ENCODE results near the gene MEX3D. TPM values are rescaled to one million over a fixed set of nuclear protein-coding genes. Genes with fewer than 3 reads are reported as not detected.
"Not testable (repeated sequence)": the region's sequence is repeated elsewhere in the genome, so short reads cannot be mapped to it uniquely, and the experiment has no call there.

Gene MEX3D
- total RNA-seq, 1 donor from 2014 or later: 75.6 TPM

GRCh38 chr19:1572795-1573194 is 4.7 kb upstream of the MEX3D start:
- DNase-seq (ENCODE audit: low read depth in 2 of 2): no peak

DNA sequence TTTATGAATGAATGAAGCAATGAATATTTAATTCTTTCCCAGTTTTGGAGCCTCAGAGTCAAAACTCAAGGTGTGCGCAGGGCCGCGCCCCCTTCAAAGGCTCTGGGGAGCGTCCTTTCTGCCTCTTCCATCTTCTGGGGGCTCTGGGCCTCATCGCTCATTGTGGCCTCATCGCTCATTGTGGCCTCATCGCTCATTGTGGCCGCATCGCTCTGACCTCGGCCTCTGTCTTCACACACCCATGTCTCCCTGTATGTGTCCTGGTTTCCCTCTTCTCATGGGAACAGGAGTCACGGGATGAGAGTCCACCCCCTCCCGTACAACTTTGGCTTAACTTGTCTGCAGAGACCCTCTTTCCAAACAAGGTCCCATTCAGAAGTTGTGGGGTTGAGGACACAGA is 3.2 kb upstream of the MEX3D start:
- no peak for DNase-seq (ENCODE audit: low read depth in 2 of 2)

GRCh38 chr19:1570836-1571235 is 2.7 kb upstream of the MEX3D start:
- no peak for DNase-seq (ENCODE audit: low read depth in 2 of 2)

DNA sequence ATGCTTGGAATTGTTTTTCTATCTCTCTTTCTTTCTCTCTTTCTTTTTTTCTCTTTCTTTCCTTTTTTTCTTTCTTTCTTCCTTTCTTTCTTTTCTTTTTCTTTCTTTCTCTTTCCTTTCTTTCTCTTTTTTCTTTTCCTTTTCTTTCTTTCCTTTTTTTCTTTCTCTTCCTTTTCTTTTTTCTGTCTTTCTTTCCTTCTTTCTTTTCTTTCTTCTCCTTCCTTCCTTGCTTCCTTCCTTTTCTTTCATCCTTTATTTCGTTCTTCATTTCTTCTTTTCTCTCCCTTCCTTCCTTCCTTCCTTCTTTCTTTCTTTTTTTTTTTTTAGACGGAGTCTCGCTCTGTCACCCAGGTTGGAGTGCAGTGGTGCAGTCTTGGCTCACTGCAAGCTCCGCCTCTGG is 1.9 kb upstream of the MEX3D start:
- DNase-seq (ENCODE audit: low read depth in 2 of 2): no peak

GRCh38 chr19:1567848-1568227 is 287 bp downstream of the MEX3D start:
- peak in 1 of 2 donors; percentile 20 for DNase-seq (ENCODE audit: low read depth in 2 of 2)

DNA sequence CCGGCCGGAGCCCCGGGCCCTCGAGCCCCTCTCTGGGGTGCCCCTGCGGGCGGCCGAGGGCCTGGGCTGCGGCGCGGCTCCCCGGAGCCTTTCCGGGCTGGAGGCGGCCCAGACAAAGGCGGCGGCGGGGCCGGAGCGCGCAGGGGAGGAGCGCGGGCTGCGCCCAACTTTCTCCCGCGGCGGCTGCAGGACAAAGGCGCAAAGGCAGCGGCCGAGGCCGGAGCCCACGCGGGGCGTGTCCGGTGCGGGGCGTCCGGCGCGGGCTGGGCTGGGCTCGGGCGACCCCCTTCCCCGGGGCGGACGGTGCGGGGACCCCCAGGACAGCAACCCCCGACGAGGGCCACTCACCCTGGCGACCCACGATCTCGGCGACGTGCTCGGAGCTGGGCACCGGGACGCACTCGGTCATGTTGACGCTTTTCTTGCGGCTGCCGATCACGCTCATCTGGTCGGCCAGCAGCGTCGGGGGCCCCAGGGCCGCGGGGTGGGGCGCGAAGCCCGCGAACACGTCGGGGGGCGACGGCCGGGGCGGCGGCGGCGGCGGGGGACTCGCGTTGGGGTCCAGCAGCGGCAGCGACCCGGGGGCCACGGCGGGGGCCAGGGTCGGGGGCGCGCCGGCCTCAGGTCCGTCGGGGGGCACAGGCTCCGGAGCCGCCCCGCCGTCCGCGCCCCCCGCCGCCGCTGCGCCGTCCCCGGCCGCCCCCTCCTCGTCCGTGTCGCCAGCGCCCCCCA is 843 bp downstream of the MEX3D start:
- DNase-seq (ENCODE audit: low read depth in 2 of 2): peak; percentile 38 to 59

GRCh38 chr19:1566392-1567115 is 1.6 kb downstream of the MEX3D start:
- DNase-seq (ENCODE audit: low read depth in 2 of 2): peak; percentile 87 to 91

- DNase-seq (ENCODE audit: low read depth in 2 of 2): no peak
These were observed 4.9 kb downstream of the MEX3D start for GRCh38 chr19:1563251-1563650.

GRCh38 chr19:1561236-1561842 is 6.8 kb downstream of the MEX3D start:
- DNase-seq (ENCODE audit: low read depth in 2 of 2): no peak

GRCh38 chr19:1560286-1560882 is 7.7 kb downstream of the MEX3D start:
- no peak for DNase-seq (ENCODE audit: low read depth in 2 of 2)

GRCh38 chr19:1558552-1558951 is 9.6 kb downstream of the MEX3D start:
- no peak for DNase-seq (ENCODE audit: low read depth in 2 of 2)

DNA sequence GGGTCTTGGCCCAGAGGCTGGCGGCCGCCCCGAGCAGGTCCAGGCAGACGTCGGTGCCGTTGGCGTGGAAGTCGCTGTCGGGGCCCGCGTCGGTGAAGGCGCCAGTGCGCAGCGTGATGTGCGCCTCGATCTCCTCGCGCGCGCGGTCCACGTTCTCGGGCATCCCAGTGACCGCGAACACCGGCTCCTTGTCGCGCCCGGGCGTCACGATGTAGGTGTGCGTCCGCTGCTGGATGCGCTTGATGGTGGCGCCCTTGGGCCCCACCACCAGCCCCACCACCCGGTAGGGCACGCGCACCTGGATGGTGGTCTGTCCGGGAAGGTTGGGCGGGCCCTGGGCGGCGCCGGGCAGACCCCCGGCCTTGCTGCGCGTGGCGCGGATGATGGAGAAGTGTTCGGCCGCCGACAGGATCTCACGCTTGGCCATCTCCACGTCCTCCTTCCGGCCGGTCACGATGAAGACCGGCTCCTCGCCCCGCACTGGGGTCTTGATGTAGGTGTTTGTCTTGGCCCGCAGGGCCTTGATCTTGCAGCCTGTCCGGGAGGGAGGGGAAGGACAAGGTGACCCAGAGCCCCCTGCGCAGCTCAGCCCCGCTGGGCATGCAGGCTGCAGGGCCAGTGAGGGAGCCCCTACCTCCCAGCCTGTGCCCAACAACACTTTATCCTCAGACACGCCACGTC is 11.6 kb downstream of the MEX3D start:
- no peak for DNase-seq (ENCODE audit: low read depth in 2 of 2)

DNA sequence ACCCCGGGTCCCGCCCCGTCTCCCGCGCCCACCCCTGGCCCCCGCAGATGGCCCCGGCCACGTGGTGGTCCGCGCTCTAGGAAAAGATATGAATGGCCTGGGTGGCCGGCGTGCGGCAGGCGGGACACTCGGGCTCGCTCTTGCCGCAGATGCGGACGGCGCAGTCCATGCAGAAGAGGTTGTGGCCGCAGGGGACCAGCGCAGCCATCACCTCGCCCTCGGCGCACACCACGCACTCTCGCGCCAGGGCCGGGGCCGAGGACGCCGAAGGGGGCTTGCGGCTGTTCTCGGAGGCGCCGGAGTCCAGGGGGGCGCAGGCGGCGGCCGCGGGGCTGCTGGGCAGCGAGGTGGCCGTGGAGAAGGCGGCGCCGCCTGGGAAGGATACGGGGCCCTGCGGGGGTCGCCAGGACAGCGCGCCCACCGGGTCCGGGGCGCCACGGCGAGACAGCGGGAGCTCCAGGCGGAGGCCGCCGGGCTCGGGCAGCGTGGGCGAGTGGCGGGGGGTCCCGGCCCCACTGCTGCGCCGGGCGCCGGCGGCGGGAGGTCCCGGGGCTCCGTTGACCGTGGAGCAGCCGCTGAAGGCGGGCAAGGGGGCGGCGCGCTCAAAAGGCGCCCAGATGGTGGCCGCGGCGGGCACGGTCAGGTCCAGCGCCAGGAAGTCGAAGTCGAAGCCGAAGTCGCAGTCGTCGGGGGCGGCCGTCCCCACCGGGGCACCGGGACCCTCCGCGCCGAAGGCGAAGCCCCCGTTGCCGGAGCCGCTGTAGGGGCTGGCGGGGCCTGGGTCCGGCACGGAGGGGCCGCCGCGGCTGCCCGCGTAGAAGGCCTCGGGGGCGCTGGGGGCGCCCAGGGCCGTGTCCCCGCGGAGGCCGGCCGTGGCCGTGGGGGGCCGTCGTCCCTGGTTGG is 12.4 kb downstream of the MEX3D start:
- DNase-seq (ENCODE audit: low read depth in 2 of 2): no peak

GRCh38 chr19:1554968-1555367 is 13.2 kb downstream of the MEX3D start:
- no peak for DNase-seq (ENCODE audit: low read depth in 2 of 2)

- no peak for DNase-seq (ENCODE audit: low read depth in 2 of 2)
These were observed 14.7 kb downstream of the MEX3D start for GRCh38 chr19:1553415-1553814.

- DNase-seq (ENCODE audit: low read depth in 2 of 2): no peak
These were observed 16.8 kb downstream of the MEX3D start for GRCh38 chr19:1551068-1552040.

GRCh38 chr19:1549332-1549945 is 18.7 kb downstream of the MEX3D start:
- DNase-seq (ENCODE audit: low read depth in 2 of 2): no peak

GRCh38 chr19:1540365-1540925 is 27.7 kb downstream of the MEX3D start:
- DNase-seq (ENCODE audit: low read depth in 2 of 2): no peak

DNA sequence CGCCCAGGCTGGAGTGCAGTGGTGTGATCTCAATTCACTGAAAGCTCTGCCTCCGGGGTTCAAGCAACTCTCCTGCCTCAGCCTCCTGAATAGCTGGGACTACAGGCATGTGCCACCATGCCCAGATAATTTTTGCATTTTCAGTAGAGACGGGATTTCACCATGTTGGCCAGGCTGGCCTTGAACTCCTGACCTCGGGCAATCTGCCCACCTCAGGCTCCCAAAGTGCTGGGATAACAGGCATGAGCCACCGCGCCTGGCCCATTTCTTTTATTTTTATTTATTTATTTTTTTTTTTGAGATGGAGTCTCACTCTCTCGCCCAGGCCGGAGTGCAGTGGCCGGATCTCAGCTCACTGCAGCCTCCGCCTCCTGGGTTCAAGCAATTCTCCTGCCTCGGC is 28.4 kb downstream of the MEX3D start:
- DNase-seq (ENCODE audit: low read depth in 2 of 2): not testable (repeated sequence)

Measured in lung microvascular endothelial cell (primary cell).